GM21825 (cell line): ENCODE measurements around the gene VILL.
A peak's percentile ranks its signal among the peaks of the same experiment; 100 is the strongest.
"Not testable (repeated sequence)": the region's sequence is repeated elsewhere in the genome, so short reads cannot be mapped to it uniquely, and the experiment has no call there.

Experiments used
- ATAC-seq: cut with Tn5 transposase; IDR thresholded peaks from one replicate; pipeline ENCODE4 v1.9.1; 2021; ENCODE audit warnings: mild to moderate bottlenecking, moderate library complexity; ENCODE audit not compliant: unreplicated experiment

The VILL gene

DNA sequence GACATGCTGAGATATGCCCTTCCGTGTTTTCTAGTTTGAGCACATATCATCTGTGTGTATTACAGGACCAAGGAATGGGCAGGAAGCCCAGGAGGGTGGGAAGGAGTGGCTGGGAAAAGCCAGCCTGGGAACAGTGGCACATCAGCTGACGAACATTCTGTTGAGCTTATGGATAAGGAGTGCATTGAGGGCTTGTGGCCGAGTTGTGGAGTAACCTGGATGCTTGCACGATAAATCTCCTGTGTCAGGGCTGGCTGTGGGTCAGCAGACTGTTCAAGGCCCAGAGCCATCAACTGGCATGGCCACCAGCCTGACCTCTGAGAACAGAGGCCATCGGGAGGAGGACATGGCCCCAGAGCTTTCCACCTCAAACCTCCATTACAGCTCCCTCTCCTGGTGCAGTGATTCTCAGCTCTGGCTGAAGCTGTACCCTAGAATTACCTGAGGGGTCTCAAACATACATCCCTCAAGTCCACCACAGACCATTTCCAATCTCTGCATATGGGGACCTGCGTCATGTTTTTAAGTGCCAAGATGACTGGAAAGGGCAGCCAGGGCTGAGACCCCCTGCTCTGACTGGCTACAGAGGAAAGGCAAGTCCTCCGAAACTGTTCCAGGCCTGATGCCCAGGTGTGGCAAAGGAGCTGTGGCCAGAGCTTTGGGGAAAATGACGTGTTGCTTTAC is 4.8 kb upstream of the VILL start:
- no peak for ATAC-seq

DNA sequence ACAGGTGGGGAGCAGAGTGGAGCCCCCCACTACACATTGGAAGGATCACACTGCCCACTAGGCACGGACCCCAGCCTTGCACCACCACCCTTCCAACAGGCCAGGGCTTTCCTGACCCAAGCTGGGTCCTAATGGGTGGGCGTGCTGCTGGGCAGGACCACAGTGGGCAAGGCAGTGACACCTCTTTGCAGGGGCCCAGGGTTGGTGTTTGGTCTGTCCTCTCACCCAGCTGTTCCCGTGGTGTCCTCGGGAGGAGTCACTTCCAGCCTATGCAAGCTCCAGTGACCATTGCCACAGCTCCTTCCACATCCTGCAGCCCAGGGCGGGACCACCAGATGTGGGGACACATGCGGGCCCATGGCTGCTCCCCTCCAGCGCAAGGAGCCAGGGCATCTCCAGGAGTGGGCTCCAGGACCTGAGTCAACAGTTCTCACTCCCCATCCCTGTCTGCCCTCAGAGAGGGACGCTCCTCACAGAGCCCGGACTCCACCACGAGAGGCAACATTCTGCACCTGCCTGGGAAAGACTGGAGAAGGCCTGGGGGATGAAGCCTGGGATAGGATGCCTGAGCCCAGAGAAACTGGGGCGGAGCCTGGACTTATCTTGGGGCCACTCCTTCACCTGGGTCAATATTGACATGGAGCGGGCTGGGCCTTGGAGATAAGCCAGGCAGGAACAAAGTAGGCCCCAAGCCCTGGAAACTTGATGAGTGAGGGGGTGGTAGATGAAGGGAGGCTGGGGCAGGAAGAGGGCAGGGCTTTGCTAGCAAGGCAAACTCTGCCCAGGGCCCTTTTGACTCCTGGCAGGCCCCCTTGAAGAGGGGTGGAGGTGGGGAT is 3.9 kb upstream of the VILL start:
- no peak for ATAC-seq

DNA sequence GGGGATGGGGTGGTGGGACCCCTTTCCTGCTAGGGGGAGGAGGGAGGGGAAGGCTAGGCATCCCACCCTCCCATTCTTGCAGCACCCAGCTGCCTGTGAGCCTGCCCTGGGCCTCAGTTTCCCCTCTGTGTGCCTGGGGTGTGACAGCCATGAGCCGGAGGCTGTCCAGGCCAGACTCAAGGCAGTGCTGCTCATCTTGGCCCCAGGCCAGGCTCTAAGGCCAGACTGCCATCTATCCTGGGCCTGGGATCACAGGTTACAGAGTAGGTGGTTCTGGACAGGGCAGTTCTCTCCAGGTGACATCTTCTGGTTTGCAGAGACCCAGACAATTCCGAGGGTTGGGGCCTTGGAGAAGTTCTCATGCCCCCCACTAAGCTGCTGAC is 3.3 kb upstream of the VILL start:
- no peak for ATAC-seq

DNA sequence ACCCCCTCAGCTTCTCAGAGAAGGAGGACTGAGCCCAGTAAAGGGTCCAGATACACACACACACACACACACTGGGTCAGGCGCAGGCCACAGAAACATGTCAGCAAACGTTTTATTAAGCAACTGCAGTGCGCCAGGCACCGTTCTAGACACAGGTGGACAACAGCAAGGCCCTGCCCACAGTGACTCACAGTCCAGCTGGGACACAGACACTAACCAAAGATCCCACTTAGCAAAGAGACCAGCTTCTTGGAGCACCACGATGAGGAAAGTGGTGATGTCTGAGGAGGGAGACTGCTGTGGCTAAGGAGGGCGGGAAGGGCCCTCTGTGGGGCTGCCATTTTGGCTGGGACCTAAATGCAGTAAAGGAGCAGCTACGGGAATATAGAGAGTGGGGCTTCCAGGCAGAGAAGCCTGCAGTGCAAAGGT is 2.8 kb upstream of the VILL start:
- no peak for ATAC-seq

DNA sequence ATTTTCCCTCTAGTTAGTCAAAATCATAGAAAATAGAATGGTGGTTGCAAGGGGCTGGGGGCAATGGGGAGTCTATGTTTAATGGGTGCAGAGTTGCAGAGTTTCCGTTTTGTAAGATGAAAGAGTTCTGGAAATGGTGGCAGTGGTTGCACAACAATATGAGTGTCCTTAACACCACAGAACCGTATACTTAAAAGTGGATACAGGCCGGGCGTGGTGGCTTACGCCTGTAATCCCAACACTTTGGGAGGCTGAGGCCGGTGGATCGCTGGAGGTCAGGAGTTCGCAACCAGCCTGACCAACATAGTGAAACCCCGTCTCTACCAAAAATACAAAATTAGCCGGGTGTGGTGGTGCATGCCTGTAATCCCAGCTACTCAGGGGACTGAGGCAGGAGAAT is 2.2 kb upstream of the VILL start:
- ATAC-seq = not testable (repeated sequence)

DNA sequence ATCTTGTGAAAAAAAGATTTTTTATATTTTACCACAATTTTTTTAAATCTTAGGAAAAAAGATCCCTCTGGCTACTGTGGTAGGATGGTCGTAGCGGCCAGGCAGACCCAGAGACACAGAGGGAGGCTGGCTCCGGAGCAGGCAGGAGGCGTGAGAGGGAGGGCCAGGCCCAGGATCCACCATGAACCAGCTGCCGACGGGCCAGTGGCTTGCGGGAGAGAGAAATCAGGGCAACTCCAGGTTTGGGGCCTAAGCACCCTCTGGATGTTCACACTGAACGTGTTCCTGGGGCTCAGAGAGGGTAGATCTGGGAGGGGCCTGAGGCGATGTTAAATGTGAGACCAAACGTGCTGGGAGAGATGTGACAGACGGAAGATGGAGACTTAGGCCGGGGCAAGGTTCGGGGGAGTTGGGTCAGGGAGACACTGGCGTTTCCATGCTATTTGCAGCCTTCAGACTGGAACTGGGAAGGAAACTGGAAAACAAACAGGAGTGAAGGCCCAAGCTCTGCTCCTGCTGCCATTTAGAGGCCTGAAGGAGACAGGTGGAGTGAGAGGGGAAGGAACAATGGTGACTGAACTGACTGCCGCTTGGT is 1.6 kb upstream of the VILL start:
- no peak for ATAC-seq

DNA sequence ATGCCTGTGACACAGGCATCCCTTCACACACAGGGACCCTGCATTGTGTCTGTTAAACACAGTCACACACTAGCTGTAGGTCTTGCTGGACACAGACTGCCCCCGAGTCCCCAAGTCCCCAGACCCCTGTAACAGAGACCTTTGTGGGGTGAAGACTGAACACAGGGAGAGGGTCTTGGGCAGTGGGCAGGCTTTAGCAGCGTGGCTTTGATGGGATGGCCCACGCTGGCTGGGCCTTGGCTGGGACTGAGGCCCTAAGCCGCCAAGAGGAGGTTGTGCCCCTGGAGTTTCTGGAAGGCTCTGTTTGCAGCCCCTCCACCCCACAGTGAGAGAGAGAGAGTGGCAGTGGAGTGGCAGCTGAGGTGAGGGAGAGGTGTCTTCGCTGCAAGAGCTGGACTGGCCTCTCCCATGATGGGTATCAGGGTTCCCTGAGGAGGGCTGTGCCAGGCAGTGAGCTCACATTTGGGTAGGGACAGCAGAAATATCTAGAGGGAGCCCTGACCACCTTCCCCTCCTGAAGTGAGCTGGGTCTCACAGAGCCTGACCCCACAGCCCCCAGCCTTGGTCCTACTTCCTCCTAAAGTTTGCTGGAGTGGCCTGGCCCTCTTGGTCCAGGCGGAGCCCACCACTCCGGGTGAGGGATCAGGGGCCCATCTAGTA is 635 bp upstream of the VILL start:
- ATAC-seq = no peak

DNA sequence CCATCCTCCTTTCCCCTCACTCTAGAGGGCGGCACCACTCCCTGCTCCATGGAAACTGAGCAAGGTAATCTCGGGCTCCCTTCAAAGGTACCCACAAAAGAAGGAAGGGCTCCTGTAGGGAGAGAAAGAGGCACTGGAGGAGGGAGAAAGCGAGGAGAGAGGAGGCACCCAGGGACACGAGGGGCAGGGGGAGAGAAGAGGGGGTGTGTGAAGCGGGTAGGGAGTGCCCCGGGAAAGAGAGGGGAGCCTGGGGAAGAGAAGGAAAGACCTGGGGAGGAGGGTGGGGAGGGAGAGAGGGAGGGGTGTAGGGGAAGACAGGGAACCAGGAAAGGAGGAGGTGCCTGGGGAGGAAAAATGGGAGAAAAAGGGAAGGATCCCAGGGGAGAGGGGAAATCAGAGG is 523 bp downstream of the VILL start:
- ATAC-seq = no peak

DNA sequence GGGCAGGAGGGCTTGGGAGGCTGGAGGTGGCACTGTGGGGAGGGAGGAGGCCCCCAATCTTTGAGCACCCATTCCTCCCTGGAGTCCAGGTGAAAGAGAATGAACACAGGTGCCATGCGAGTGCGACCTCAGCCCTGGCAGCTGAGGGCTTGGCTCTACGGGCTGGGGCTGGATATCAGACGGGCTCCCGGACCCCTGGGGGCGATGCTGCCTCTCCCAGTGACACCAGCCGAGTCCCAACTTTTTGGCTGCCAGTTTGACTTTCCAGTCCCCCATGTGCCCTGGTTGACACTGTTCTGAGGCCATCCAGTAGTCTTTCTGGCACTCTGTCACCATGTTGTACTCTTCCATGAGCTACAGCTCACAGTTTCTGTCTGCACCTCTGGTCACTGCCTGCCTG is 1.2 kb downstream of the VILL start:
- no peak for ATAC-seq

DNA sequence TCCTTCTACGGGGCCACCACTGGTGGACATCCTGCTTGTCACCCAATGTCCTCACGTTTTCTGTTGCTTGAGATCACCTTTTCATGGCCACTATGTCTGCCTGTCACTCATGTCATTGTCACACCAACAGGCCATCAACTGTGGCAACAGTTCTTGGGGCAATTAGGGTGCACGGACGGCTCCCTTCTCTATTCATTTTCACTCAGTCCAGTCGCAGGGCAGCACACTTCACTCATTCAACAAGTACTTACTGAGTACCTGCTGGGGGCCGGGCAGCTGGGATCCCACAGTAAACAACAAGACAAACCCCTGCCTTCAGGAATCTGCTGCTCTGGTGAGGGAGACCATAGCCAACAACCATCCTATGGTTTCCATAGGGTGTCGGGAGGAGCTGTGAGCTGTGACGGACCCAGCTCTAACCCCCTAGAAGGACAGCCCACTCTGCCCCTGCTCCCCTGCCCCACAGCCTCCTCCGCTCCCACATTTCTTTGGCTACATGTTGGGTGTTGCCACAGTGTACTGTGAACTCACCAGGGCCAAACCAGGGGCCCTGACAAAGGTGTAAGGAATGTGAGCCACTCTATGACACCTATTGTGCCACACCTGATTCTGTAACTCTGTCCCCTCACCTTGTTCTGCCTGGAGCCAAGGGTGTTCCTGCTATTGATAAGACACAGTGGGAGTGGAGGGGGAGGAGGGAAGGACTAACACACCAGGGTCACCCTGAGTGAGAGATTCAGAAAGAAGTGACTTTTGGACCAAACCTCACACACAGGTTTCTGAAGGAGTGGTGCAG is 1.9 kb downstream of the VILL start:
- no peak for ATAC-seq

DNA sequence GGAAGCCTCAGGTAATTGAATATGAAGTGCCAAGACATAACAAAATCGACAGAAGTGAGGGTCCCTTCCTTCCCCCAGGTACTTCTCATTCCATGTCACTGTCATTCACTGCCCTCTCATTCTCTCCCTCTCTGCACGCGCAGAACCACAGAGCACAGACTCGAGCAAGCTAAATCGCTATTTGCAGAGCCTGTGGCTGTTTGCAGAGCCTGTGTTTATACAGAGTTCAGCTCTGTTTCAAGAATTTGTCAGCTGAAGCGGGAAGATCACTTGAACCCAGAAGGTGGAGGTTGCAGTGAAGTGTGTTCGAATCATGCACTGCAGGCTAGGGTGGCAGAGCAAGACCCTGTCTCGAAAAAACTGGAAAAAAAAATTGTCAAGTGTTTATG is 2.5 kb downstream of the VILL start:
- ATAC-seq = no peak

DNA sequence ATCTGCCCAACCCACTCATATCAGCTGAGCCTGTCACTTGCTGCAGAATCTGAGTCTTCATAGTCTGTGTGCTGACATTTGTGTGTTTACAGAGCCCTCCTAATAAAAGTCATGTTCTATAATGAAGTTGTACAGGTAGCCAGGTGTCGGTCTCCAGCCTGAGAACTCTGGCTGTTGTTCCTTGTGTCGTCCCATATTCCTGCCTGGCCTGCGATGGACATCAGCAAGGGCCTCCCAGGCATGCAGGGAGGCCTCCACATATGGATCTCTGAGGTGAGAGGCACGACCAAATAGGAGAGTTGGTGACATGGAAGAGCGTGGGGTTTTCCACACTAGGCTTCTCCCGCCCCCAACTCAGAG is 2.9 kb downstream of the VILL start:
- ATAC-seq = no peak

DNA sequence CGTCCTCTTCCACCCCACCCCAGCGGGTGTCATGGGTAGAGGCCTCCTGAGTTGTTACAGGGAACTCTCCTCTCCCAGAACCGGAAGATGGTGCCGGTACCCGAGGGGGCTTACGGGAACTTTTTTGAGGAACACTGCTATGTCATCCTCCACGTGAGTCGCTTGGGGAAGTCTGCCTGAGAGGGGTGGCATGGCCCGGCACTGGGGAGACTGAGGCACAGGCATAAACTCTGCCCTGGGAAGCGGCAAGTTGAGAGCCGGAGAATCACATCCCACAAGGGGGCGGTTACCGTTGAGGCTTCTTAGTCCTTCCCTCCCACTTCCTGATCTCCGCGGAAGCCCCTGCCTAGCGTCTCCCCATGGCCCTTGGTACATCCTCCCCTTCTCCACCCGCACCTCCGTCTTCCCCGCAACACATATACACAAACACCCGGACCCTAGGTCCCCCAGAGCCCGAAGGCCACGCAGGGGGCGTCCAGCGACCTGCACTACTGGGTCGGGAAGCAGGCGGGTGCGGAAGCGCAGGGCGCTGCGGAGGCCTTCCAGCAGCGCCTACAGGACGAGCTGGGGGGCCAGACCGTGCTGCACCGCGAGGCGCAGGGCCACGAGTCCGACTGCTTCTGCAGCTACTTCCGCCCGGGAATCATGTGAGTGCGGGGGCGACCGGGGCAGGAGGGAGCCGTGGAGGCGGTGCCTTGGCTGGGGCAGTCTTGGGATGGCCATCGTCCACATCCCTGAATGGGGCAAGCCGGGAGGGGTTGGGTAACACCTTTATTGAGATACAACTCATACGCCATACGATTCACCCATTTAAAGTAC is 3.4 kb downstream of the VILL start:
- ATAC-seq = peak; percentile 58

DNA sequence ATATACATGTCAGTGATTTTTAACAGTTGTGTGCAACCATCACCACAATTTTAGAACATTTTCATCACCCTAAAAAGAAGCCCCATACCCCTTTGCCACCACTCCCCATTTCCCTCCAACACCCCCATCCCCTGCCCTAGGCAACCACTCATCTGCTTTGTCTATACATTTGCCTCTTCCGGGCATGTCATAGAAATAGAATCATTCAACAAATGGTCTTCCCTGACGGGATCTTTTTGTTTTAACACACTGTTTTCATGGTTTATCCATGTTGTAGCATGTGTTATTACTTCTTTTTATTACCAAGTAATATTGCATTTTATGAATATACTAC is 4.0 kb downstream of the VILL start:
- no peak for ATAC-seq

DNA sequence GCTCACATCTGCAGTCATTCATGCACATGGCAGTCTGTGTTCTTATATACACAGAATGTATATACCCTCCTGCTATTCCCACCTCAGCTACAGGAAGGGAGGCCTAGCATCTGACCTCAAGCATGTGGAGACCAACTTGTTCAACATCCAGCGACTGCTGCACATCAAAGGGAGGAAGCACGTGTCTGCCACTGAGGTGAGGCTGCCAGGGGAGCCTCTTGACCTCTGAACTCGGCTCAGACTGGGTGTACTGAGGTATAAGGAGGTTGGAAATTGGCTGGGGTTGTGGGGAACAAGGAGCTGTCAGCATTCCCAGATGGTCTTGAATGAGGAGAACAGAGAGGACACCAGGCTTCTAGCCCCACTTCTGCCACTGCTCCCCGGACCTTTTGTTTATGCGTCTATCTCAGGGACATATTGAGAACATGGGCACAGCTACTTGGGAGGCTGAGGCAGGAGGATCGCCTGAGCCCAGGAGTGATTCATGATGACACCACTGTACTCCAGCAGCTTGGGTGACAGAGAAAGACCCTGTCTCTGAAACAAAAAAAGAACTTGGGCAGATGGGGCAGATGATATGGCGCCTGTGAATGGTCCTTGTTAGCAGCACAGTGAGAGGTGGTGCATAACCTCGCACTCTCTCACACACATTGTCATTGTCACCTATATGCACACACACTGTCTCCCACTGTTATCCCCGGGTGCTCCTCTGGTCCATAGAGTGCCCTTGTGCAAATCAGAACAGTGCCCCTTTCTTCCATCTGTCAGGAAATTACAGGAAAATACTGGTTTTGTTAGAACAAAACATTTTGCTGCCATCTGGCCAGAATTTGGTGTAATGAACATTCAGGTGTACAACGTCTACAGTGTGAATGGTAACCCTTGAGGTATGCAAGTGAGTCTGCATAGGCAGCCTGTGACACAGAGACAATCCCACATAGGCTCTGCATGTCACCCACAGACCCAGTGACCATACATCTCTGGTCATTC is 5.4 kb downstream of the VILL start:
- ATAC-seq = no peak

DNA sequence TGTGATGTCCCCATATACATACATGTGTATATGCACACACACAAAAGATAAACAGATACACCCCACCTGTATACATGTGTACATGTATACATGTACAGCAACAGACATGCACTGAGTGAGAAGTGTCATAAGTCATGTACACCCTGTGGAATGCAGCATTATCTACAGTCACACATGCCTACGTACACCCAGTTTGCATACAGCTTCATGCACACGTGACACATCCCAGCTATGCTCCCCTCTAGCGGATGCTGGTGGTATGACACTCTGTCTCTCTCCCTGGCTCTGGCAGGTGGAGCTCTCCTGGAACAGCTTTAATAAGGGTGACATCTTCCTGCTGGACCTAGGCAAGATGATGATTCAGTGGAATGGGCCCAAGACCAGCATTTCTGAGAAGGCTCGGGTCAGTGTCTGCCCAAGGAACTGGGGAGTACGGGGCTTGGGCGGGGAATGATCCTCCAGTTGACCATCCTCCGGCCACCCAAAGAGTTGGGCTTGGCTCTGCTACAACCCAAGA is 6.3 kb downstream of the VILL start:
- peak; percentile 45 for ATAC-seq

DNA sequence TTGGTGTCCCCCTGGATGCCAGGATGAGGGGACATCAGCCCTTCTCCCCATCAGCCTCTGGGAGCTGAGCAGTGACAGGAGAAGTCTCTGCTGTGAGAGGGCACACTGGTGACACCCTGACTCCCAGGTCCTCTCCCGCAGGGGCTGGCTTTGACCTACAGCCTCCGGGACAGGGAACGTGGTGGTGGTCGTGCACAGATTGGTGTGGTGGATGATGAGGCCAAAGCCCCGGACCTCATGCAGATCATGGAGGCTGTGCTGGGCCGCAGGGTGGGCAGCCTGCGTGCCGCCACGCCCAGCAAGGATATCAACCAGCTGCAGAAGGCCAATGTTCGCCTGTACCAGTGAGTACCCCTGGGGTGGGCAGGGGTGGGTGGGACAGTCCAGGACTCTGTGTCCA is 6.8 kb downstream of the VILL start:
- ATAC-seq = no peak

DNA sequence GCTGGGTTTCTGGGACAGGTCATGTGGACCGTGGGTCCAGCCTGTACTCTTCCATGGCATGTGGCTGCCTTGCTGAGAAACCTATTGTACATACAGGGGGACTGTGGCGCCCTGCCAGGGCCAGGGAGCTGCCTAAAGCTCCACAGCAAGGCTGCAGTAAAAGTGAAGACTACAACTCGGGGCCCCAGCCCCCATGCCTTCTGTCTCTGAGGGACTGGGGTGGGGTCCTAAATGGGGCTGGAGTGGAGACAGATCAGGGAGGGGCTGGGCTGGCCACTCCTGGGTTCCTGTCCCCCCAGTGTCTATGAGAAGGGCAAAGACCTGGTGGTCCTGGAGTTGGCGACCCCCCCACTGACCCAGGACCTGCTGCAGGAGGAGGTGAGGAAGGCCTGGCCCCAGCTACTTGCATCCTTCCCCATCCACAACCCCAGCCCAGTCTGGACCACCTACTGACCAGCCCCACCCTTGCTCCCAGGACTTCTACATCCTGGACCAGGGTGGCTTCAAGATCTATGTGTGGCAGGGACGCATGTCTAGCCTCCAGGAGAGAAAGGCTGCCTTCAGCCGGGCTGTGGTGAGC is 7.3 kb downstream of the VILL start:
- no peak for ATAC-seq
